ENCODE results near the gene RAB36. TPM values are rescaled to one million over a fixed set of nuclear protein-coding genes. Genes with fewer than 3 reads are reported as not detected.

The RAB36 gene
- polyA plus RNA-seq, 1 of the 3 experiments (the other 2 are of a cell fraction): 6.6 TPM

DNA sequence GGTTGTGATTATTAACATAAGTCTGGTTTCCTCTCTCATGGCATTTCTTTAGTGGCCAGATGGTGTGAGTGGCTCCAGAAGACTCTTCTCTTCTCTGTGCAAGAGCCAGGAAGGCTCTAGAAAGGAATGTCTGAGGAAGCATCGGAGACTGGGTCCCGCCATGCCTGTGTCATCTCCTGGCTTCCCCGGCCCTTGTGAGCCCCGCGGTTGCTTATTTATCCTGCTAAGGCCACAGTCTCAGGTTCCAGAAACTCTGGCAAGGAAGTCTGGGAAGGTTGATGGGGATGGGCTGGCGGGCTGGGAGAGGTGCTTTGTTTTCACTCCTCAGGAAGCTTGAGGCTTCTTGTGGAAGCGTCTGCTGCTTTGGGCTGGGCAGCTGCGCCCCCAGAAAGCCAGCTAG is 53.9 kb downstream of the RAB36 start:
- no peak overlapping the region for H3K27ac ChIP-seq (ENCODE audit: low read depth in 2 of 2, low read length in 1 of 2)
- H3K4me1 ChIP-seq (ENCODE audit: control insufficient read depth in 1 of 2, insufficient read depth in 2 of 2, low read depth in 1 of 2, low read length in 1 of 2): peaks cover 0 to 16% of the 10 kb centered on the region in 2 experiments; a peak in 1 of 4 replicates
- no peaks in the 10 kb centered on the region for H3K27me3 ChIP-seq (ENCODE audit: insufficient read depth)
- TF ChIP-seq GATA2 (CRISPR knock-in tag; IDR thresholded peaks at IDR 0.05) (no peak), FOXM1 (IDR thresholded peaks at IDR 0.05; ENCODE audit: low read depth) (no peak), MXI1 (IDR thresholded peaks at IDR 0.05; ENCODE audit: low read depth, low read length) (no peak), TAF1 (IDR thresholded peaks at IDR 0.05; ENCODE audit: borderline replicate concordance, low read depth, low read length) (no peak), SMC3 (IDR thresholded peaks at IDR 0.05; ENCODE audit: low read depth, low read length) (no peak), FOXJ3 (CRISPR knock-in tag; IDR thresholded peaks at IDR 0.05) (no peak), FOSL2 (IDR thresholded peaks at IDR 0.05; ENCODE audit: borderline replicate concordance, low read depth) (no peak)
- TF ChIP-seq, protein P1, sequence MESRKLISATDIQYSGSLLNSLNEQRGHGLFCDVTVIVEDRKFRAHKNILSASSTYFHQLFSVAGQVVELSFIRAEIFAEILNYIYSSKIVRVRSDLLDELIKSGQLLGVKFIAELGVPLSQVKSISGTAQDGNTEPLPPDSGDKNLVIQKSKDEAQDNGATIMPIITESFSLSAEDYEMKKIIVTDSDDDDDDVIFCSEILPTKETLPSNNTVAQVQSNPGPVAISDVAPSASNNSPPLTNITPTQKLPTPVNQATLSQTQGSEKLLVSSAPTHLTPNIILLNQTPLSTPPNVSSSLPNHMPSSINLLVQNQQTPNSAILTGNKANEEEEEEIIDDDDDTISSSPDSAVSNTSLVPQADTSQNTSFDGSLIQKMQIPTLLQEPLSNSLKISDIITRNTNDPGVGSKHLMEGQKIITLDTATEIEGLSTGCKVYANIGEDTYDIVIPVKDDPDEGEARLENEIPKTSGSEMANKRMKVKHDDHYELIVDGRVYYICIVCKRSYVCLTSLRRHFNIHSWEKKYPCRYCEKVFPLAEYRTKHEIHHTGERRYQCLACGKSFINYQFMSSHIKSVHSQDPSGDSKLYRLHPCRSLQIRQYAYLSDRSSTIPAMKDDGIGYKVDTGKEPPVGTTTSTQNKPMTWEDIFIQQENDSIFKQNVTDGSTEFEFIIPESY (IDR thresholded peaks at IDR 0.05; ENCODE audit: borderline replicate concordance, low read depth): no peak
- TF ChIP-seq, protein P2, sequence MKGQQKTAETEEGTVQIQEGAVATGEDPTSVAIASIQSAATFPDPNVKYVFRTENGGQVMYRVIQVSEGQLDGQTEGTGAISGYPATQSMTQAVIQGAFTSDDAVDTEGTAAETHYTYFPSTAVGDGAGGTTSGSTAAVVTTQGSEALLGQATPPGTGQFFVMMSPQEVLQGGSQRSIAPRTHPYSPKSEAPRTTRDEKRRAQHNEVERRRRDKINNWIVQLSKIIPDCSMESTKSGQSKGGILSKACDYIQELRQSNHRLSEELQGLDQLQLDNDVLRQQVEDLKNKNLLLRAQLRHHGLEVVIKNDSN (IDR thresholded peaks at IDR 0.05; ENCODE audit: borderline replicate concordance, low read depth): no peak
- TF ChIP-seq, protein P3, sequence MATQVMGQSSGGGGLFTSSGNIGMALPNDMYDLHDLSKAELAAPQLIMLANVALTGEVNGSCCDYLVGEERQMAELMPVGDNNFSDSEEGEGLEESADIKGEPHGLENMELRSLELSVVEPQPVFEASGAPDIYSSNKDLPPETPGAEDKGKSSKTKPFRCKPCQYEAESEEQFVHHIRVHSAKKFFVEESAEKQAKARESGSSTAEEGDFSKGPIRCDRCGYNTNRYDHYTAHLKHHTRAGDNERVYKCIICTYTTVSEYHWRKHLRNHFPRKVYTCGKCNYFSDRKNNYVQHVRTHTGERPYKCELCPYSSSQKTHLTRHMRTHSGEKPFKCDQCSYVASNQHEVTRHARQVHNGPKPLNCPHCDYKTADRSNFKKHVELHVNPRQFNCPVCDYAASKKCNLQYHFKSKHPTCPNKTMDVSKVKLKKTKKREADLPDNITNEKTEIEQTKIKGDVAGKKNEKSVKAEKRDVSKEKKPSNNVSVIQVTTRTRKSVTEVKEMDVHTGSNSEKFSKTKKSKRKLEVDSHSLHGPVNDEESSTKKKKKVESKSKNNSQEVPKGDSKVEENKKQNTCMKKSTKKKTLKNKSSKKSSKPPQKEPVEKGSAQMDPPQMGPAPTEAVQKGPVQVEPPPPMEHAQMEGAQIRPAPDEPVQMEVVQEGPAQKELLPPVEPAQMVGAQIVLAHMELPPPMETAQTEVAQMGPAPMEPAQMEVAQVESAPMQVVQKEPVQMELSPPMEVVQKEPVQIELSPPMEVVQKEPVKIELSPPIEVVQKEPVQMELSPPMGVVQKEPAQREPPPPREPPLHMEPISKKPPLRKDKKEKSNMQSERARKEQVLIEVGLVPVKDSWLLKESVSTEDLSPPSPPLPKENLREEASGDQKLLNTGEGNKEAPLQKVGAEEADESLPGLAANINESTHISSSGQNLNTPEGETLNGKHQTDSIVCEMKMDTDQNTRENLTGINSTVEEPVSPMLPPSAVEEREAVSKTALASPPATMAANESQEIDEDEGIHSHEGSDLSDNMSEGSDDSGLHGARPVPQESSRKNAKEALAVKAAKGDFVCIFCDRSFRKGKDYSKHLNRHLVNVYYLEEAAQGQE (IDR thresholded peaks at IDR 0.05; ENCODE audit: low read depth, low read length): no peak
- no peaks in the 10 kb centered on the region for H3K36me3 ChIP-seq (replicated peaks in 1 of 2; ENCODE audit: control insufficient read depth in 1 of 2, insufficient read depth in 2 of 2, low read length in 1 of 2)
- H3F3A ChIP-seq (replicated peaks; ENCODE audit: insufficient read depth): no peaks in the 10 kb centered on the region
- no peaks in the 10 kb centered on the region for H3K9me2 ChIP-seq
- H3K4me3 ChIP-seq (ENCODE audit: low read depth in 2 of 2, low read length in 1 of 2): no peak overlapping the region
- H2AFZ ChIP-seq (ENCODE audit: low read depth): no peak overlapping the region
- DNase-seq: no peak
- ChIA-PET CTCF (interaction anchor here (1.2 kb wide), 2 partner anchors 34 to 83 kb away, joined by 4 read pairs; no protein-coding TSS in a partner anchor), POLR2A (no interaction called here)
- H3K9me3 ChIP-seq: no peaks in the 10 kb centered on the region
- H3K9ac ChIP-seq: no peak overlapping the region
- 91% methylated on average over 6 of the region's 8 CpGs for WGBS (ENCODE audit: low lambda C conversion rate)
- peaks cover 67% of the 10 kb centered on the region; the same call in 1 of the 2 replicates for H3K79me2 ChIP-seq (ENCODE audit: insufficient read depth)
- peaks cover 42% of the 10 kb centered on the region; the same call in 1 of the 2 replicates for H4K20me1 ChIP-seq (ENCODE audit: insufficient read depth)
- no peak overlapping the region for H3K4me2 ChIP-seq

Data from SK-N-SH (cell line).